DMS79 treated with DMSO at 0.1 percent for 48 hours (cell line): Measurements from ENCODE around the gene ADCY3.

Source experiments
- DNase-seq: peaks from one replicate; lab custom pipeline; 2025; lab: John Stamatoyannopoulos, UW

The ADCY3 gene

GRCh38 chr2:24903161-24904103 lies 16.6 kb downstream of the ADCY3 start:
- DNase-seq = no peak

GRCh38 chr2:24899361-24899910 lies 20.6 kb downstream of the ADCY3 start:
- DNase-seq = no peak

- no peak for DNase-seq
These were observed 21.6 kb downstream of the ADCY3 start for GRCh38 chr2:24898122-24899109.

GRCh38 chr2:24894750-24895149 lies 25.3 kb downstream of the ADCY3 start:
- no peak for DNase-seq

GRCh38 chr2:24893934-24894333 lies 26.1 kb downstream of the ADCY3 start:
- no peak for DNase-seq

- no peak for DNase-seq
These were observed 27.1 kb downstream of the ADCY3 start for GRCh38 chr2:24892928-24893327.

GRCh38 chr2:24891201-24891600 lies 28.8 kb downstream of the ADCY3 start:
- DNase-seq = no peak

- no peak for DNase-seq
These were observed 30.8 kb downstream of the ADCY3 start for GRCh38 chr2:24889221-24889620.

GRCh38 chr2:24888177-24888576 lies 31.9 kb downstream of the ADCY3 start:
- no peak for DNase-seq

- DNase-seq = no peak
These were observed 32.6 kb downstream of the ADCY3 start for GRCh38 chr2:24887307-24887874.

GRCh38 chr2:24886691-24887304 lies 33.2 kb downstream of the ADCY3 start:
- no peak for DNase-seq

GRCh38 chr2:24886126-24886501 lies 33.9 kb downstream of the ADCY3 start:
- no peak for DNase-seq

- DNase-seq = no peak
These were observed 34.6 kb downstream of the ADCY3 start for GRCh38 chr2:24885221-24886125.

GRCh38 chr2:24883946-24884345 lies 36.1 kb downstream of the ADCY3 start:
- no peak for DNase-seq

GRCh38 chr2:24881623-24882022 lies 38.4 kb downstream of the ADCY3 start:
- no peak for DNase-seq

GRCh38 chr2:24881158-24881557 lies 38.9 kb downstream of the ADCY3 start:
- DNase-seq = no peak

GRCh38 chr2:24878341-24878740 lies 41.7 kb downstream of the ADCY3 start:
- DNase-seq = no peak

GRCh38 chr2:24877646-24878045 lies 42.4 kb downstream of the ADCY3 start:
- no peak for DNase-seq

- DNase-seq = no peak
These were observed 43.0 kb downstream of the ADCY3 start for GRCh38 chr2:24877067-24877466.

- DNase-seq = no peak
These were observed 44.1 kb downstream of the ADCY3 start for GRCh38 chr2:24875901-24876300.

GRCh38 chr2:24875272-24875671 lies 44.8 kb downstream of the ADCY3 start:
- DNase-seq = no peak
